ENCODE results near the gene ADGRL3.
"Not testable (repeated sequence)": the region's sequence is repeated elsewhere in the genome, so short reads cannot be mapped to it uniquely, and the experiment has no call there.

ADGRL3 gene

GRCh38 chr4:61356696-61357095, 156.6 kb downstream of the ADGRL3 start:
- WGBS (ENCODE audit: extremely low coverage, insufficient coverage, insufficient read length) = no CpG with 5 or more reads among the region's 1 CpG
- Histone ChIP-seq H3K9me3 (ENCODE audit: insufficient read depth, low read depth, low read length) (no peaks in the 10 kb centered on the region), H3K23ac (ENCODE audit: low read length) (no peak overlapping the region), H3K4ac (ENCODE audit: low read depth, low read length) (no peak overlapping the region), H3K4me3 (ENCODE audit: low read depth, low read length) (no peak overlapping the region), H4K8ac (ENCODE audit: low read depth, low read length) (no peak overlapping the region), H3K79me2 (ENCODE audit: control insufficient read depth, insufficient read depth, low read length, poor library complexity) (no peaks in the 10 kb centered on the region), H3K27me3 (ENCODE audit: insufficient read depth, low read length) (no peaks in the 10 kb centered on the region), H3K14ac (ENCODE audit: low read length) (no peak overlapping the region), H3K18ac (ENCODE audit: low read length) (no peak overlapping the region), H2AK5ac (ENCODE audit: low read length) (no peak overlapping the region), H3K4me2 (ENCODE audit: low read length) (no peak overlapping the region), H3K36me3 (ENCODE audit: control insufficient read depth in 1 of 2, insufficient read depth in 2 of 2, low read length in 2 of 2) (no peaks in the 10 kb centered on the region), H4K91ac (ENCODE audit: low read depth, low read length) (no peak overlapping the region), H3K9ac (ENCODE audit: low read length) (no peak overlapping the region), H2BK5ac (ENCODE audit: low read depth, low read length, poor library complexity) (no peak overlapping the region), H3K79me1 (ENCODE audit: low read length) (no peaks in the 10 kb centered on the region), H2BK120ac (ENCODE audit: insufficient read depth, low read length, poor library complexity) (no peak overlapping the region), H3K27ac (ENCODE audit: low read depth, low read length) (no peak overlapping the region), H3K4me1 (ENCODE audit: control insufficient read depth in 1 of 2, insufficient read depth in 2 of 2, low read length in 2 of 2) (no peaks in the 10 kb centered on the region), H4K12ac (ENCODE audit: low read depth, low read length) (no peak overlapping the region), H2AFZ (ENCODE audit: insufficient read depth, low read length, poor library complexity) (no peak overlapping the region), H2BK12ac (ENCODE audit: low read length) (no peak overlapping the region)
- no peak for DNase-seq

- no peak for DNase-seq
- H3K4me3 ChIP-seq (ENCODE audit: low read depth, low read length) = no peak overlapping the region
- H3K23ac ChIP-seq (ENCODE audit: low read length) = no peak overlapping the region
- no peak overlapping the region for H2BK5ac ChIP-seq (ENCODE audit: low read depth, low read length, poor library complexity)
- no peaks in the 10 kb centered on the region for H3K79me2 ChIP-seq (ENCODE audit: control insufficient read depth, insufficient read depth, low read length, poor library complexity)
- H3K9ac ChIP-seq (ENCODE audit: low read length) = no peak overlapping the region
- no peak overlapping the region for H2AK5ac ChIP-seq (ENCODE audit: low read length)
- H3K27ac ChIP-seq (ENCODE audit: low read depth, low read length) = no peak overlapping the region
- H2BK12ac ChIP-seq (ENCODE audit: low read length) = no peak overlapping the region
- no peaks in the 10 kb centered on the region for H3K4me1 ChIP-seq (ENCODE audit: control insufficient read depth in 1 of 2, insufficient read depth in 2 of 2, low read length in 2 of 2)
- no peak overlapping the region for H3K4ac ChIP-seq (ENCODE audit: low read depth, low read length)
- no peak overlapping the region for H3K18ac ChIP-seq (ENCODE audit: low read length)
- H4K91ac ChIP-seq (ENCODE audit: low read depth, low read length) = no peak overlapping the region
- no peaks in the 10 kb centered on the region for H3K27me3 ChIP-seq (ENCODE audit: insufficient read depth, low read length)
- no peak overlapping the region for H3K4me2 ChIP-seq (ENCODE audit: low read length)
- WGBS (ENCODE audit: extremely low coverage, insufficient coverage, insufficient read length) = no CpG with 5 or more reads among the region's 3 CpGs
- H4K12ac ChIP-seq (ENCODE audit: low read depth, low read length) = no peak overlapping the region
- H3K79me1 ChIP-seq (ENCODE audit: low read length) = no peaks in the 10 kb centered on the region
- no peak overlapping the region for H2BK120ac ChIP-seq (ENCODE audit: insufficient read depth, low read length, poor library complexity)
- no peak overlapping the region for H2AFZ ChIP-seq (ENCODE audit: insufficient read depth, low read length, poor library complexity)
- no peaks in the 10 kb centered on the region for H3K9me3 ChIP-seq (ENCODE audit: insufficient read depth, low read depth, low read length)
- H4K8ac ChIP-seq (ENCODE audit: low read depth, low read length) = no peak overlapping the region
- no peak overlapping the region for H3K14ac ChIP-seq (ENCODE audit: low read length)
- H3K36me3 ChIP-seq (ENCODE audit: control insufficient read depth in 1 of 2, insufficient read depth in 2 of 2, low read length in 2 of 2) = no peaks in the 10 kb centered on the region
Measured at GRCh38 chr4:61359301-61359700, 159.2 kb downstream of the ADGRL3 start.

- not testable (repeated sequence) for H3K27ac ChIP-seq (ENCODE audit: low read depth, low read length); H4K8ac ChIP-seq (ENCODE audit: low read depth, low read length); H3K4me2 ChIP-seq (ENCODE audit: low read length); DNase-seq; H3K9ac ChIP-seq (ENCODE audit: low read length); H3K23ac ChIP-seq (ENCODE audit: low read length); H3K9me3 ChIP-seq (ENCODE audit: insufficient read depth, low read depth, low read length); H3K4me3 ChIP-seq (ENCODE audit: low read depth, low read length); H2AFZ ChIP-seq (ENCODE audit: insufficient read depth, low read length, poor library complexity); H3K18ac ChIP-seq (ENCODE audit: low read length); H3K4me1 ChIP-seq (ENCODE audit: control insufficient read depth in 1 of 2, insufficient read depth in 2 of 2, low read length in 2 of 2); H3K79me1 ChIP-seq (ENCODE audit: low read length); H3K4ac ChIP-seq (ENCODE audit: low read depth, low read length); H4K91ac ChIP-seq (ENCODE audit: low read depth, low read length); H3K36me3 ChIP-seq (ENCODE audit: control insufficient read depth in 1 of 2, insufficient read depth in 2 of 2, low read length in 2 of 2); H3K79me2 ChIP-seq (ENCODE audit: control insufficient read depth, insufficient read depth, low read length, poor library complexity); H2BK120ac ChIP-seq (ENCODE audit: insufficient read depth, low read length, poor library complexity); H3K14ac ChIP-seq (ENCODE audit: low read length); H2BK5ac ChIP-seq (ENCODE audit: low read depth, low read length, poor library complexity); H4K12ac ChIP-seq (ENCODE audit: low read depth, low read length); H2BK12ac ChIP-seq (ENCODE audit: low read length); H2AK5ac ChIP-seq (ENCODE audit: low read length); H3K27me3 ChIP-seq (ENCODE audit: insufficient read depth, low read length)
- no CpG with 5 or more reads among the region's 26 CpGs for WGBS (ENCODE audit: extremely low coverage, insufficient coverage, insufficient read length)
Measured at GRCh38 chr4:61372817-61373216, 172.7 kb downstream of the ADGRL3 start.

GRCh38 chr4:61373901-61374440, 173.8 kb downstream of the ADGRL3 start:
- Histone ChIP-seq H4K12ac (ENCODE audit: low read depth, low read length) (no peak overlapping the region), H3K79me1 (ENCODE audit: low read length) (no peaks in the 10 kb centered on the region), H2AFZ (ENCODE audit: insufficient read depth, low read length, poor library complexity) (no peak overlapping the region), H2BK12ac (ENCODE audit: low read length) (no peak overlapping the region), H3K27me3 (ENCODE audit: insufficient read depth, low read length) (no peaks in the 10 kb centered on the region), H3K27ac (ENCODE audit: low read depth, low read length) (no peak overlapping the region), H3K4me3 (ENCODE audit: low read depth, low read length) (no peak overlapping the region), H4K91ac (ENCODE audit: low read depth, low read length) (no peak overlapping the region), H2BK120ac (ENCODE audit: insufficient read depth, low read length, poor library complexity) (no peak overlapping the region), H3K79me2 (ENCODE audit: control insufficient read depth, insufficient read depth, low read length, poor library complexity) (no peaks in the 10 kb centered on the region), H3K23ac (ENCODE audit: low read length) (no peak overlapping the region), H3K4me1 (ENCODE audit: control insufficient read depth in 1 of 2, insufficient read depth in 2 of 2, low read length in 2 of 2) (no peaks in the 10 kb centered on the region), H4K8ac (ENCODE audit: low read depth, low read length) (no peak overlapping the region), H3K9ac (ENCODE audit: low read length) (no peak overlapping the region), H3K18ac (ENCODE audit: low read length) (no peak overlapping the region), H3K4ac (ENCODE audit: low read depth, low read length) (no peak overlapping the region), H3K14ac (ENCODE audit: low read length) (no peak overlapping the region), H2AK5ac (ENCODE audit: low read length) (no peak overlapping the region), H2BK5ac (ENCODE audit: low read depth, low read length, poor library complexity) (no peak overlapping the region), H3K36me3 (ENCODE audit: control insufficient read depth in 1 of 2, insufficient read depth in 2 of 2, low read length in 2 of 2) (no peaks in the 10 kb centered on the region), H3K4me2 (ENCODE audit: low read length) (no peak overlapping the region), H3K9me3 (ENCODE audit: insufficient read depth, low read depth, low read length) (no peaks in the 10 kb centered on the region)
- DNase-seq = no peak
- WGBS (ENCODE audit: extremely low coverage, insufficient coverage, insufficient read length) = no CpG with 5 or more reads among the region's 1 CpG

All from trophoblast cell (in vitro differentiated cells and primary cell).